Iris pigment epithelial cell (primary cell): ENCODE results near the gene SWSAP1.
A peak's percentile ranks its signal among the peaks of the same experiment; 100 is the strongest.

Experiments
- DNase-seq: peaks from one replicate; pipeline ENCODE4 v3.0.0-alpha.2; 2011; ENCODE audit warnings: low read depth

Gene SWSAP1

GRCh38 chr19:11355160-11356073 lies 19.0 kb upstream of the SWSAP1 start, which contains the start of gene PLPPR2:
TSS of gene PLPPR2 (plus strand) at chr19:11355432. CDS start at chr19:11357674, 2,242 bp downstream.
- DNase-seq, result peak; percentile 86

GRCh38 chr19:11356074-11356397 lies 18.4 kb upstream of the SWSAP1 start:
- DNase-seq, result no peak

GRCh38 chr19:11356676-11357550 lies 17.6 kb upstream of the SWSAP1 start:
- DNase-seq, result no peak

DNA sequence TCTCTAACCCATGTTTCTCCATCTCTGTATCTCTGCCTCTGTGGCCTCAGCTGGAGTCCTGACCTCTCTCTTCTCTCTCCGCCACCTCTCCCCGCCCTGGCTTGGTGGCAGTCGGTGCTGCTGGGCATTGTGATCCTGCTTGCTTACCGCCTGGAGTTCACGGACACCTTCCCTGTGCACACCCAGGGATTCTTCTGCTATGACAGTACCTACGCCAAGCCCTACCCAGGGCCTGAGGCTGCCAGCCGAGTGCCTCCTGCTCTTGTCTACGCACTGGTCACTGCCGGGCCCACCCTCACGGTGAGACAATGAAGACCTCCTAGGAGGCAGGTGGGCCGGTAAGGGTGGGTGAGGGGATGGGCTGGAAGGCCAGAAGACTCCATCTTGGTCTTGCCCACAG lies 15.0 kb upstream of the SWSAP1 start:
- no peak for DNase-seq

DNA sequence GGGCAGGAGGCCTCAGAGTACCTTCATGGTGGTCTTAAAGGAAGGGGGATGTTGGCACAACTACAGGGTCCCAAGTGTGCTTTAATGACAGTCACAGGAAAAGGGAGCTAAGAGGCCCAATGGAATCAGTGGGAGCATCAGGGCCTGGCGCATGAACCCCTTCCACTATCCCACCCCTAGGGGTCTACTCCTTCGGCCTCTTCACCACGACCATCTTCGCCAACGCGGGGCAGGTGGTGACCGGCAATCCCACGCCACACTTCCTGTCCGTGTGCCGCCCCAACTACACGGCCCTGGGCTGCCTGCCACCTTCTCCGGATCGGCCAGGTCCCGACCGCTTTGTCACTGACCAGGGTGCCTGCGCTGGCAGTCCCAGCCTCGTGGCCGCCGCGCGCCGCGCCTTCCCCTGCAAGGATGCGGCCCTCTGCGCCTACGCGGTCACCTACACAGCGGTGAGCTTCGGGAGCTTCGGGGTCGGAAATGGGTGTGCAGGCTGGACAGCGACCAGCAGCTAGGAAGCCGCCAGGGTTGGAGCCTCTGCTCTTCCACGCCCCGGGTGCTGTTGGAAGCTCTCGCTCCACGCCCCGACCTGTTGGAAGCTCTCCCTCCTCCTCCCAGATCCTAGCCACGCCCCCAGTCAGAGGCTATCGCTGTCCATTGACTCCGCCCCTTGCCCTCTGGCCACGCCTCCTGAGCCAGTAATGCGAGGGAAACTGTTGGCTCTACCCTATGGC lies 13.3 kb upstream of the SWSAP1 start:
- DNase-seq, result no peak

- DNase-seq, result no peak
Observed at GRCh38 chr19:11361771-11362731, 12.4 kb upstream of the SWSAP1 start.

- DNase-seq, result no peak
Observed at GRCh38 chr19:11363881-11364280, 10.6 kb upstream of the SWSAP1 start.

- DNase-seq, result no peak
Observed at GRCh38 chr19:11364296-11364904, 10.1 kb upstream of the SWSAP1 start.

DNA sequence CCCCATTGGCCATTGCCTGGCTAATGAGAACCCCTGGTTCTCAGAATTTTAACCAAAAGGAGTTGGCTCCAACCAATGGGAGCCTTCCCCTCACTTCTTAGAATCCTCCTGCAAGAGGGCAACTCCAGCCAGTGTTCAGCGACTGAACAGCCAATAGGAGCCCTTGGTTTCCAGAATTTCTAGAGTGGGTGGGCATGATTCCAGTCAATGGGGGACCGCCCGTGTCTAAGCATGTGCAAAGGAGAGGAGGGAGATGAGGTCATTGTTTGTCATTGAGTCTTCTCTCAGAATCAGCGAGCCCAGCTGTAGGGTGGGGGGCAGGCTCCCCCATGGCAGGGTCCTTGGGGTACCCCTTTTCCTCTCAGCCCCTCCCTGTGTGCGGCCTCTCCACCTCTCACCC lies 9.5 kb upstream of the SWSAP1 start:
- DNase-seq, result no peak

- no peak for DNase-seq
Observed at GRCh38 chr19:11365557-11366117, 8.8 kb upstream of the SWSAP1 start.

- DNase-seq, result no peak
Observed at GRCh38 chr19:11367528-11367927, 6.9 kb upstream of the SWSAP1 start.

GRCh38 chr19:11370744-11371143 lies 3.7 kb upstream of the SWSAP1 start:
- no peak for DNase-seq

GRCh38 chr19:11373166-11373884 lies 1.1 kb upstream of the SWSAP1 start:
- DNase-seq, result no peak

DNA sequence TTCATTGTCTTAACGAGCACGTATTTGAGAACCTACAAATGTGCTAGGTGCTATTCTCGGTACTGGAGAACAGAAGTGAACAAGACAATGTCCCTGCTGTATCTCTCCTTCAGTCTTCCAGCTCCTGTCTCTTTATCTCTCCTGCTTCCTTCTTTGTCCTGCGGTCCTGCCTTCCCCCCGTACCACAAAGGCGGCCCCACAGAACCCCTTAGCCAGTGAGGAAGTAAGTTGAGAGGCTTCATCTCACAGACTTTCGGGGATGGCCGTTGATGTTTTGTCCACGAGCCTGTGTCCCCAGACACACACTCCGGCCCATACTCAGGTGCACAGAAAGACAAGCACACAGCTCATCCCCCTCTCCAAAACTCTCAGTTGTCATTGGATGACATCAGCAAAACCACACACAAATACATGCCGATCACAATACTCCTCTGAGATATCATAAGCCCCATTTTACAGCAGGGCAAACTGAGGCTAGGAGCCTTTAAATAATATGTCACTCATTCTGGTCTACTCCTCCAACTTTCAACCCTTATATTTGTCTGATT lies 507 bp upstream of the SWSAP1 start:
- DNase-seq, result no peak

DNA sequence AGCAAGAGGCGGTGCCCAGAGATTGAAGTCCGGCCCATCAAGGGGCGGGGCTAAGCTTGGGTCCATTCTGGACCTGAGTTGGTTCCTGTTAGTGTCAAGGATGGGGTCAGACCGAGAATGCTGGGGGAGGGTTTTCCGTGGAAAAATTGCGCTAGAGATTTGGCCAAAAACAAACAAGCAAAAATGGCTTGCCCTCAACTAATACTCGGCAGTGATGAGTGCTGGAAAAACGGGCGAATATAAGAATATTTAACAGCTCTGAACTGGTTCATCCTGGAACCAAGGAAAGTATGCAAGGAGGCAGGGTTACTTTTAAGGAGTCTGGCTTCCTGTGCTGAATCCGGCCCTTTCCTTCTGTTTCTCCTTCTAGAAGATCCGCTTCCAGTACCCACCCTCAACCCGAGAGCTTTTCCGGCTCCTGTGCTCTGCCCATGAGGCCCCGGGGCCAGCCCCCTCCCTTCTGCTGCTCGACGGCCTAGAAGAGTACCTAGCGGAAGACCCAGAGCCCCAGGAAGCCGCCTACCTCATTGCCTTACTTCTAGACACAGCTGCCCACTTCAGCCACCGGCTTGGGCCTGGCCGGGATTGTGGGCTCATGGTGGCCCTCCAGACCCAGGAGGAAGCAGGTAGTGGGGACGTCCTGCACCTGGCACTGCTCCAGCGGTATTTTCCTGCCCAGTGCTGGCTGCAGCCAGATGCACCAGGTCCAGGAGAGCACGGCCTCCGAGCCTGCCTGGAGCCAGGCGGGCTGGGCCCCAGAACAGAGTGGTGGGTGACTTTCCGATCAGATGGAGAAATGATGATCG lies 880 bp downstream of the SWSAP1 start:
- DNase-seq, result no peak

- DNase-seq, result peak; percentile 90
Observed at GRCh38 chr19:11377237-11377636, 2.8 kb downstream of the SWSAP1 start.

DNA sequence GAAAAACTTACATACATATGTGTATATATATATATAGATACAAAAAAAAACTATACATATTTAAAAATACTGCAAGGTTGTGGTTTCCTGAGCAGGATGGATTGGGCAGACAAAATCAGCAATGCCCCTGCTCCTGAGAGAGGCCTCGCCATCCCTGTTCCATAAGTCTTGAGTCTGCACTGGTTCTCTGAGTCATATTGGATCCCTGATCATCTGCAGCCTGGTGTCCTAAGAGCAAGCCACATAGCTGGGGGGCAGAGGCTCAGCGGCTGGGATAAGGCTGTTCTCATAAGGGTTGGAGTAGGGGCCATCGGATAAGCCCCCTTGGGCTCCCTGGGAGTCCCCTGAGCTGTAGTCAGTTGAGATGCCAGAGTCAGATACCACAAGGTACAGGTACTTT lies 3.3 kb downstream of the SWSAP1 start:
- peak; percentile 38 for DNase-seq
